Measurements from ENCODE around the gene DENND10. TPM values are rescaled to one million over a fixed set of nuclear protein-coding genes. Genes with fewer than 3 reads are reported as not detected.

The DENND10 gene
- total RNA-seq, 4 donors from 2014 or later = 25.8 to 46.2 (median 40.5) TPM

- no peak for TF ChIP-seq POLR2A (IDR thresholded peaks at IDR 0.05)
- TF ChIP-seq, protein P1, sequence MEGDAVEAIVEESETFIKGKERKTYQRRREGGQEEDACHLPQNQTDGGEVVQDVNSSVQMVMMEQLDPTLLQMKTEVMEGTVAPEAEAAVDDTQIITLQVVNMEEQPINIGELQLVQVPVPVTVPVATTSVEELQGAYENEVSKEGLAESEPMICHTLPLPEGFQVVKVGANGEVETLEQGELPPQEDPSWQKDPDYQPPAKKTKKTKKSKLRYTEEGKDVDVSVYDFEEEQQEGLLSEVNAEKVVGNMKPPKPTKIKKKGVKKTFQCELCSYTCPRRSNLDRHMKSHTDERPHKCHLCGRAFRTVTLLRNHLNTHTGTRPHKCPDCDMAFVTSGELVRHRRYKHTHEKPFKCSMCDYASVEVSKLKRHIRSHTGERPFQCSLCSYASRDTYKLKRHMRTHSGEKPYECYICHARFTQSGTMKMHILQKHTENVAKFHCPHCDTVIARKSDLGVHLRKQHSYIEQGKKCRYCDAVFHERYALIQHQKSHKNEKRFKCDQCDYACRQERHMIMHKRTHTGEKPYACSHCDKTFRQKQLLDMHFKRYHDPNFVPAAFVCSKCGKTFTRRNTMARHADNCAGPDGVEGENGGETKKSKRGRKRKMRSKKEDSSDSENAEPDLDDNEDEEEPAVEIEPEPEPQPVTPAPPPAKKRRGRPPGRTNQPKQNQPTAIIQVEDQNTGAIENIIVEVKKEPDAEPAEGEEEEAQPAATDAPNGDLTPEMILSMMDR (IDR thresholded peaks at IDR 0.05) = no peak
- no peak for DNase-seq (ENCODE audit: low spot score in 2 of 2)
- H3K4me3 ChIP-seq (ENCODE audit: low read depth, poor library complexity, severe bottlenecking) = no peak overlapping the region
- intact Hi-C loops (cut with DNase I; ENCODE audit: low total_unique reads) = no loop called here
- 82 to 83% methylated on average over 9 of the region's 9 CpGs for WGBS, 2 donors
These were observed 79.9 kb downstream of the DENND10 start for GRCh38 chr10:119183664-119184412.

Other genes with a start within 250 kb of the DENND10 start
- 1 to 10 TPM in 3 of 4 donors, under 1 TPM in 1; 0.34 to 3.6 (median 1.3) TPM for gene NANOS1, start 74.4 kb upstream of the DENND10 start, total RNA-seq
- gene EIF3A, start 23.3 kb upstream of the DENND10 start, total RNA-seq = 100 to 1,000 TPM; 105 to 138 (median 121) TPM
- gene SFXN4, start 61.6 kb downstream of the DENND10 start, total RNA-seq = 10 to 100 TPM in 3 of 4 donors, 1 to 10 TPM in 1; 9.1 to 22.7 (median 16.0) TPM
- 10 to 100 TPM; 35.7 to 70.7 (median 57.3) TPM for gene PRDX3, start 74.7 kb downstream of the DENND10 start, total RNA-seq
- 10 to 100 TPM in 2 of 4 donors, 1 to 10 TPM in 2; 5.4 to 13.0 (median 10.6) TPM for gene GRK5, start 103.5 kb downstream of the DENND10 start, total RNA-seq

Measured in lower leg skin (tissue), 4 donors.